Measurements from ENCODE around the gene PTPRE.

The PTPRE gene

DNA sequence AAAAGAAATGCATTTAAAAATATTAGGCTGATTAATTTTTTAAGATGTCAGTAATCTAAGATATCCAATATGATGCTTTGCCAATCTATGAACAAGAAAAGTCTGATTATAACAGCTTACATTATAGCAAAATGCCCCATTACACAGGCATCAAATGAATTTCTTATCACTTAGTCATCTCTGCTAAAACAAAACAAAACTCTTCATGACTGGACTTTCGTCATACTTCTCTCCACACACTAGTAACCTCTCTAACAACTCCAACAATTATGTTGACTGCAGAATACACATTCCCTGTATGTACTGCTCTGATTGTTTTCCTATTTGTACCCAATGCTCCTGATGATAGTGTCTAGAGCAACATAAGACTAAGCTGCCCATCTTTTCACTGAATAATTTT lies 223.1 kb downstream of the PTPRE start:
- TF ChIP-seq, protein P1, sequence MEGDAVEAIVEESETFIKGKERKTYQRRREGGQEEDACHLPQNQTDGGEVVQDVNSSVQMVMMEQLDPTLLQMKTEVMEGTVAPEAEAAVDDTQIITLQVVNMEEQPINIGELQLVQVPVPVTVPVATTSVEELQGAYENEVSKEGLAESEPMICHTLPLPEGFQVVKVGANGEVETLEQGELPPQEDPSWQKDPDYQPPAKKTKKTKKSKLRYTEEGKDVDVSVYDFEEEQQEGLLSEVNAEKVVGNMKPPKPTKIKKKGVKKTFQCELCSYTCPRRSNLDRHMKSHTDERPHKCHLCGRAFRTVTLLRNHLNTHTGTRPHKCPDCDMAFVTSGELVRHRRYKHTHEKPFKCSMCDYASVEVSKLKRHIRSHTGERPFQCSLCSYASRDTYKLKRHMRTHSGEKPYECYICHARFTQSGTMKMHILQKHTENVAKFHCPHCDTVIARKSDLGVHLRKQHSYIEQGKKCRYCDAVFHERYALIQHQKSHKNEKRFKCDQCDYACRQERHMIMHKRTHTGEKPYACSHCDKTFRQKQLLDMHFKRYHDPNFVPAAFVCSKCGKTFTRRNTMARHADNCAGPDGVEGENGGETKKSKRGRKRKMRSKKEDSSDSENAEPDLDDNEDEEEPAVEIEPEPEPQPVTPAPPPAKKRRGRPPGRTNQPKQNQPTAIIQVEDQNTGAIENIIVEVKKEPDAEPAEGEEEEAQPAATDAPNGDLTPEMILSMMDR (IDR thresholded peaks at IDR 0.05; ENCODE audit: borderline replicate concordance, insufficient read depth, low read depth, low read length): no peak
- no peak overlapping the region for H3K4me3 ChIP-seq (ENCODE audit: low read depth, low read length)

Data from GM12875 (cell line).